Neural progenitor cell (in vitro differentiated cells): ENCODE measurements around the gene ADGRG2. TPM values are rescaled to one million over a fixed set of nuclear protein-coding genes. Genes with fewer than 3 reads are reported as not detected.

Experiments
- DNase-seq: peaks from one replicate; pipeline ENCODE4 v3.0.0-alpha.2; 2016; ENCODE audit warnings: low spot score
- H2AFZ ChIP-seq: fragments of 200-600 bp; sonication (generic); replicated peaks from 2 replicates; pipeline ENCODE4 v1.6.1; 2016; ENCODE audit warnings: antibody characterized with exemption
- H3F3A ChIP-seq: fragments of 200-600 bp; sonication (generic); 2 replicates; pipeline ENCODE4 v1.6.1; 2016; ENCODE audit warnings: antibody characterized with exemption, low read depth
- H3K27ac ChIP-seq: fragments of 200-600 bp; sonication (generic); 2 replicates; pipeline ENCODE4 v1.5.1; 2016; ENCODE audit warnings: mild to moderate bottlenecking
- H3K27me3 ChIP-seq: fragments of 200-600 bp; sonication (generic); 2 replicates; pipeline ENCODE4 v1.6.1; 2016; ENCODE audit warnings: mild to moderate bottlenecking, moderate library complexity
- H3K36me3 ChIP-seq: fragments of 200-600 bp; sonication (generic); 2 replicates; pipeline ENCODE4 v1.5.1; 2016
- H3K4me1 ChIP-seq: fragments of 200-600 bp; sonication (generic); 2 replicates; pipeline ENCODE4 v1.6.1; 2016; ENCODE audit warnings: mixed run types
- H3K4me2 ChIP-seq: fragments of 200-600 bp; sonication (generic); 2 replicates; pipeline ENCODE4 v1.6.1; 2016
- H3K4me3 ChIP-seq: fragments of 200-600 bp; sonication (generic); 2 replicates; pipeline ENCODE4 v1.5.1; 2016
- H3K79me2 ChIP-seq: fragments of 200-600 bp; sonication (generic); 2 replicates; pipeline ENCODE4 v1.6.1; 2016; ENCODE audit warnings: low read depth
- H3K9ac ChIP-seq: fragments of 200-600 bp; sonication (generic); 2 replicates; pipeline ENCODE4 v1.6.1; 2016
- H3K9me3 ChIP-seq: fragments of 200-600 bp; sonication (generic); 2 replicates; pipeline ENCODE4 v1.5.1; 2016; ENCODE audit warnings: low read depth
- H4K20me1 ChIP-seq: fragments of 200-600 bp; sonication (generic); 2 replicates; pipeline ENCODE4 v1.6.1; 2016; ENCODE audit warnings: low read depth
- H3K27ac Mint-ChIP-seq: 3 replicates; pipeline ENCODE4 v1.8.0; 2021; ENCODE audit warnings: mixed read lengths
- H3K27me3 Mint-ChIP-seq: 2 replicates; pipeline ENCODE4 v1.8.0; 2022; ENCODE audit warnings: low read depth, mild to moderate bottlenecking, inconsistent platforms, moderate library complexity, mixed read lengths; ENCODE audit not compliant: insufficient read depth
- H3K36me3 Mint-ChIP-seq: 3 replicates; pipeline ENCODE4 v1.8.0; 2021; ENCODE audit warnings: mixed read lengths
- H3K4me1 Mint-ChIP-seq: 3 replicates; pipeline ENCODE4 v1.8.0; 2021; ENCODE audit warnings: mixed read lengths
- H3K4me3 Mint-ChIP-seq: 3 replicates; pipeline ENCODE4 v1.8.0; 2021; ENCODE audit warnings: mild to moderate bottlenecking, moderate library complexity, mixed read lengths
- H3K9me3 Mint-ChIP-seq: 3 replicates; pipeline ENCODE4 v1.8.0; 2020; ENCODE audit warnings: mixed read lengths
- CTCF ChIP-seq: fragments of 200-600 bp; sonication (generic); IDR thresholded peaks from 2 replicates; pipeline ENCODE4 v1.5.1; 2017; ENCODE audit warnings: antibody characterized with exemption, mild to moderate bottlenecking
- EZH2 ChIP-seq: fragments of 200-600 bp; sonication (generic); IDR thresholded peaks from 2 replicates; pipeline ENCODE4 v1.6.1; 2017; ENCODE audit warnings: antibody characterized with exemption, mild to moderate bottlenecking, moderate library complexity
- EZH2phosphoT487 ChIP-seq: fragments of 200-600 bp; sonication (generic); IDR thresholded peaks from 2 replicates; pipeline ENCODE4 v1.6.1; 2017; ENCODE audit warnings: antibody characterized with exemption
- total RNA-seq: library from RNA; depleted of rRNA; stranded (reverse); fragments of >200 nt; gene quantifications from 2 replicates; pipeline ENCODE4 v1.2.3, GENCODE V29; 2015; ENCODE audit warnings: low replicate concordance

The ADGRG2 gene
- total RNA-seq, 1 donor from 2014 or later = 0.80 TPM

DNA sequence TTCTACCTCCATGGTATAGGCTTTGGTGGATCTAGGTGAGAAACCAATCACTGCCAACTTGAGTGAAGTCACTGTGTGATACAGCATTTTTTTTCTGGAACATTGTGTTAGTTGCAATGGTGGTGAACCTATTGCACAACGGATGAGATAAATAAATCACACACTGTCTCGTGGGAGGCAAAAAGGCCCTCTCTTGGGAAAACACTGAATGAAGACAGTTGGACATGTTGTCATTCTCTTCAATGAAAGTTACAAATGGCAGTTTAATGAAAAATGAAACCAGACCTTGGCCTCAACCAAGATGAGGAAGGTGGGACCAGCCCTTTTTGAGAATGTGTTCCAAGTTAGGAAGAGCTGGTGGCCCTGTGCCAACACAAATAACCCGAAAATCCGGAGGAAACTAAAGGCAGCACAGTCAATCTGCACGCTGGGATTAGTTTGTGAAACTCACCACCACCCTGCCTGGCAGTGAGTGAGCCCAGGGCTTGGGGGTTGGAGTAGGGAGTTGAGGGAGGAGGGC lies 5.4 kb upstream of the ADGRG2 start:
- peaks cover 27% of the 10 kb centered on the region for H3K27me3 ChIP-seq
- H3K4me1 ChIP-seq = no peaks in the 10 kb centered on the region
- Mint-ChIP-seq H3K4me1 (no peaks in the 10 kb centered on the region), H3K4me3 (no peak overlapping the region), H3K36me3 (no peaks in the 10 kb centered on the region), H3K27ac (no peak overlapping the region), H3K9me3 (peaks cover 8% of the 10 kb centered on the region), H3K27me3 (peaks cover 25% of the 10 kb centered on the region)
- DNase-seq = no peak
- H2AFZ ChIP-seq = no peak overlapping the region
- no peak overlapping the region for H3K9ac ChIP-seq
- no peak overlapping the region for H3K27ac ChIP-seq
- H3K36me3 ChIP-seq = no peaks in the 10 kb centered on the region
- no peak for TF ChIP-seq CTCF
- TF ChIP-seq EZH2phosphoT487 = no peak
- TF ChIP-seq EZH2 = no peak
- H3K9me3 ChIP-seq = no peaks in the 10 kb centered on the region
- no peaks in the 10 kb centered on the region for H3F3A ChIP-seq
- no peaks in the 10 kb centered on the region for H3K79me2 ChIP-seq
- H3K4me2 ChIP-seq = no peak overlapping the region
- H3K4me3 ChIP-seq = no peak overlapping the region
- no peaks in the 10 kb centered on the region for H4K20me1 ChIP-seq

GRCh38 chrX:19122641-19123009 lies 357 bp upstream of the ADGRG2 start:
- no peaks in the 10 kb centered on the region for H4K20me1 ChIP-seq
- TF ChIP-seq CTCF (no peak), EZH2phosphoT487 (peak; percentile 14), EZH2 (peak; percentile 34)
- H3F3A ChIP-seq = no peaks in the 10 kb centered on the region
- Mint-ChIP-seq H3K27me3 (peaks cover 37% of the 10 kb centered on the region), H3K4me3 (peak overlapping the region; percentile 83), H3K36me3 (no peaks in the 10 kb centered on the region), H3K27ac (no peak overlapping the region), H3K4me1 (peaks cover 2% of the 10 kb centered on the region), H3K9me3 (peaks cover 5% of the 10 kb centered on the region)
- peak overlapping the region; percentile 73 for H3K4me2 ChIP-seq
- H3K79me2 ChIP-seq = no peaks in the 10 kb centered on the region
- H3K9ac ChIP-seq = no peak overlapping the region
- peak overlapping the region; percentile 45 for H3K4me3 ChIP-seq
- no peaks in the 10 kb centered on the region for H3K36me3 ChIP-seq
- DNase-seq = no peak
- H3K9me3 ChIP-seq = no peaks in the 10 kb centered on the region
- H3K27ac ChIP-seq = no peak overlapping the region
- no peaks in the 10 kb centered on the region for H3K4me1 ChIP-seq
- H2AFZ ChIP-seq = peak overlapping the region; percentile 42
- peaks cover 65% of the 10 kb centered on the region for H3K27me3 ChIP-seq

GRCh38 chrX:19121466-19121865 lies 802 bp downstream of the ADGRG2 start:
- H3K27ac Mint-ChIP-seq = no peak overlapping the region
- Histone ChIP-seq H3K4me1 (no peaks in the 10 kb centered on the region), H3K4me2 (peak overlapping the region; percentile 73), H3K36me3 (no peaks in the 10 kb centered on the region), H4K20me1 (no peaks in the 10 kb centered on the region), H2AFZ (peak overlapping the region; percentile 79), H3K4me3 (peak overlapping the region; percentile 54), H3K27me3 (peaks cover 65% of the 10 kb centered on the region), H3K9ac (no peak overlapping the region), H3K27ac (no peak overlapping the region), H3K9me3 (no peaks in the 10 kb centered on the region), H3K79me2 (no peaks in the 10 kb centered on the region), H3F3A (no peaks in the 10 kb centered on the region)
- no peaks in the 10 kb centered on the region for H3K36me3 Mint-ChIP-seq
- H3K4me1 Mint-ChIP-seq = peaks cover 2% of the 10 kb centered on the region
- peak overlapping the region; percentile 68 for H3K4me3 Mint-ChIP-seq
- peaks cover 36% of the 10 kb centered on the region for H3K27me3 Mint-ChIP-seq
- H3K9me3 Mint-ChIP-seq = peaks cover 7% of the 10 kb centered on the region
- no peak for TF ChIP-seq CTCF
- no peak for TF ChIP-seq EZH2
- no peak for TF ChIP-seq EZH2phosphoT487
- DNase-seq = peak; percentile 29
